Myocyte (in vitro differentiated cells): Measurements from ENCODE around the gene MAST3. TPM values are rescaled to one million over a fixed set of nuclear protein-coding genes. Genes with fewer than 3 reads are reported as not detected.
"Not testable (repeated sequence)": the region's sequence is repeated elsewhere in the genome, so short reads cannot be mapped to it uniquely, and the experiment has no call there.

Experiments
- DNase-seq: peaks from one replicate; pipeline ENCODE4 v3.0.0-alpha.2; 2012; ENCODE audit warnings: low read depth
- total RNA-seq: library from RNA; depleted of rRNA; stranded (reverse); fragments of >200 nt; gene quantifications from 2 replicates; pipeline ENCODE4 v1.2.3, GENCODE V29; 2014

Gene MAST3
- total RNA-seq, 1 donor from 2014 or later: 5.8 TPM

DNA sequence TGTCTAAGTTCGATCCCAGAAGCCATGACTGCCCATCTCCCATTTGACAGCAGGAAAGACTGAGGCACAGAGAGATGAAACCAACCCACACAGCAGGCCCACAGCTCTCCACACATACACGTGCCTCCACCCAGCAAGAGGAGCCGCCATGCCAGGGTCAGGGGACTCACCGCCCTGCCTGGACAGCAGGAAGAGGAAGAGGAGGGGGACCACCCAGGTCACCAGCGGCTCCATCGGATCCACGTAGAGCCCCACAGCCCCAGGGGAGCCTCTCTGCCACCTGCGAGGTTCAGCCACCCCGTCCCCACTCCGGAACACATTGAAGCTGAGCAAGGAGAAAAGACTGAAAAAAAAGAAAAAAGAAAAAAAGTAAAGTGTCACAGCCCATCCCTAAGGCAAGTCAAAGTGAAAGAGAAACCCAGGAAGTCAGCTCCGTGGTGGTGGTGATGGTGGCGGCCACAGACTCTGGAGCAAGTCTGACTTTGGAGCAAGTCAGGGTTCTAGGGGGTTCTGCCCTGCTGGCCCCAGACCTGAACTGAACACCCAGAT, 10.9 kb upstream of the MAST3 start, which contains the start of gene IL12RB1:
Gene IL12RB1 (minus strand): TSS at position 345 of the 549 bp plus-strand sequence. CDS start 111 bp downstream, at position 234.
- no peak for DNase-seq

- DNase-seq: not testable (repeated sequence)
These were observed 8.5 kb upstream of the MAST3 start for GRCh38 chr19:18089096-18089541.

DNA sequence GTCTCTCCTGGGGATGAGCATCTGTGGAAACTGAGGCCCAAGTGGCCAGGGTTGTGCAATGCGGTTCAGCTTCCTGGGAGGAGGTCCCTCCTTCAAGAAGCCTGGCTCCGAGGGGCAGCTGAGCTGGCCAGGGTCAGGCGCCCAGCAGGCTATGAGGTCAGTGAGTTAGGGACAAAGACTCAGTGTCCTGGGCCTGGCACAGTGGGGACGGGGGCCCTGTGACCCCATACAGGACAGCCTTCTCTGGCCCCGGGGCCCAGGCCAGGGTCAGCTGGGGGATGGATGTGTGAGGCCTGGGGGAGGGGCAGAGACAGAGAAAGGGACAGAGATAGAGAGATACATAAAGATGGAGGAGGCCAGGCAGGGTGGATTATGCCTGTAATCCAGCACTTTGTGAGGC, 7.9 kb upstream of the MAST3 start:
- no peak for DNase-seq

GRCh38 chr19:18090545-18091216, 6.9 kb upstream of the MAST3 start:
- peak; percentile 39 for DNase-seq

DNA sequence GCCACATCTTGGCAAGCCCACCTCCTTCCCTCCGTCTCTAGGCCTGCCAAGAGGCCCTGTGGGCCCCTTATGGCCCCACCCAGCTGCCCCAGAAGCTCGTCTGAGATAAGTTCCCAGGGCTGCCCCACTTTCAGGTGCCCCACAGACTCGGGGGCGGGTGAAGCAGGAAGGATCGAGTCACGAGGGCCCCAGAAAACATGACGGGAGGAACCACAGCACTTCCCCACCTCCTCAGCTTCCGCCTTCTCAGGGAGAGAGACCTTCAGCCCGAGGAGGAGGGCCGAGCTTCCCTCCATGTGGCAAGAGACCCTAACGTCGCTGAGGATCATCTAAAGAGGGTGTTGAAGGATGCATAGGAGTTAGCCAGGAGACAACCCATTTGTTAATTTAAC, 6.4 kb upstream of the MAST3 start:
- no peak for DNase-seq

DNA sequence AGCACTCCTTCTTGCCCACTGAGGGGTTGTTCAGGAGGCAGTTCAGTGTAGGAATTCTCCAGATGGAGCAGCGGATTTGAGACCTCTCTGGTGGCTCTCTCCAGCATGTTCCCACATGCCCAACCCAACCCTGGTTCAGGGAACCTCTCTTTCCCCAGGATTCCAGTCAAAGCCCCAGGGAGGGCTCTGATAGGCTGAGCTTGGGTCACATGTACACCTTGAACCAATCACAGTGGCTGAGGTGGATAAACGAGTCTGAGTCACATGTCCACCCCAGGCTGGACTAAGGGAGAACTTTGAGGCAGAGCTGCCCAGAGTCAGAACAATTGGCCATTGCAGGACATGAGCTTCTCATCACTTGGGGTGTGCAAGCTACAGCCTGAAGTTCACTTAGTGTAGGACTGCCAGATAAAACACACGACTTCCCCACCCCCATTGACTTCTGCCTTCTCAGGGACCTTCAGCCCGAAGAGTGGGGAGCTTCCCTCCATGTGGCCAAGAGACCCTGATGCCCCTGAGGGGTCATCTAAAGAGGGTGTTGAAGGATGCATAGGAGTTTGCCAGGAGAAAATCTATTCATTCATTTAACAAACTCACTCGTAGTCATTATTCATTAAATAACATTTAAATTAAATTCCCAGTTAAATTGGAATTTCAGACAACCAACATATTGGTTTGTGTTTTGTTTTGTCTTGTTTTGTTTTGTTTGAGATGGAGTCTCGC, 4.0 kb upstream of the MAST3 start:
- DNase-seq: peak; percentile 19

- DNase-seq: no peak
These were observed 1.3 kb upstream of the MAST3 start for GRCh38 chr19:18096258-18096657.

GRCh38 chr19:18097993-18098890, 664 bp downstream of the MAST3 start:
- DNase-seq: no peak

DNA sequence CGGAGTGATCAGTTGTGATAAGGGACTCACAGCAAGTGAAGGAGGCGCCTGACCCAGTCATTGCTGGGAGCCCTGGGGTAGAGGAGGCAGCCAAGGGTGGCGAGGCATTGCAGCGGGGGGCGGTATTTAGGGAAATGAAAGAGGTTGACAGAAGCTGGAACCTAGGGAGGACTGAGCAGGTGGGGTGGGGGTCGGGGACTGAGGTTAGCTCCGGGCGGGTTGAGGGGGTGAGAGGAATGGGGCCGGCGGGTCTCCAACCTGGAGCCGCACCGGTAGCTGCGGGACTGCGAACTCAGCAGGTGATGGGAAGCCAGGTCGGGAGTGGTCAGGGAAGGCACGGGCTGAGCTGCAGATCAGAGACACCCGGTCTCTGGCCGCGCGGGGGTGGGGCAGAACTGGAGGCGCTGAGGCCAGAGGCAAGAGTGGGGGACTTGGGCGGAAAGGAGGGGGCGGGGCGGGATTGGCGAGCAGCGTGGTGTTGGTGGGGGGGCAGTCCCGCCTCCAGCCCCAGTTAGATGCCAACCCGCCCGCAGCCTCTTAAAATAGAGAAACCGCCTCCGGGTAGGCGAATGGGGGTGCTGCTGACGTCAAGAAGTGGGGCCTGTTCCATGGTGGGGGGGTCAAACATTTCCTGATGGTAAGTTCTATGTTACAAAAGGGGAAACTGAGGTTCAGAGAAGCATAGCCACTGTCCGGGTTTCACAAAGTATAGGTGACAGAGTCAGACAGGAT, 1.5 kb downstream of the MAST3 start:
- DNase-seq: no peak

GRCh38 chr19:18099623-18099995, 2.0 kb downstream of the MAST3 start:
- DNase-seq: no peak

DNA sequence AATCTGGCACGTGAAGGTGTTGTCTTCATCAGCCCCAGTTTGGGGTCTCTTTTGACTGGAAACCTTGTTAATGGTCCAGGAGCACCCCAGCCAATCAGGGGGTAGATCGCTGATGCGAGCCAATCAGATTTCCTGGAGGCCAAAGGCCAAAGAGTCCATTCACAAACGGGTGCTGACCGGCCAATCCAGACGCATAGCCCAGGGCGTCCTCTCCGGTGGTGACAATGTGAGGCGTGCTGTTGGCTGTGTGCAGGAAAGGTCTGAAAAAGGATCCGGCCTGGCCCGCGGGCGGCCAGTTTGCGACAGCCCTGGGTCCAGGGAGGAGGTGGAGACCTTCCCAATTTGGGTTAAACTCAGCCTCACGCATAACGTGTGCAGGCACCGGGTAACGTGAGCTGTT, 3.1 kb downstream of the MAST3 start:
- DNase-seq: no peak

DNA sequence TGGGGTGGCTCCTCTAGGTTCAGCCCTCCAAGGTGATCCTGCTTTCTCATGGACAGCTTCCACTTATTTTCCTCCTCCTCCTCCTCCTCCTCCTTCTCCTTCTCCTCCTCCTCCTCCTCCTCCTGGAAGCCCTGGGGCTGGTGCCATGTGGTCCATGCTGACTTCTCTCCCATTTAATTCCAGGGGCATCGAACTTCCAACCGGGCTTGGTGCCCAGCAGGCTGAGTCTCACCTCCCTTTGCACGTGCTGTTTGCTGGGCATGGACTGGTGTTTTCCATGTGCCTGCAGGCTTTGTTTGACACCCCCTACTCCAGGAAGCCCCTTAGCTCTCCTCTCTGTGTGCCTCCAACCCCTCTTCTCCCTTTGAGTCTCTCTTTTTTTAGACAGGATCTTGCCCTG, 3.7 kb downstream of the MAST3 start:
- no peak for DNase-seq

GRCh38 chr19:18102916-18103542, 5.5 kb downstream of the MAST3 start:
- DNase-seq: no peak

GRCh38 chr19:18104793-18105131, 7.2 kb downstream of the MAST3 start:
- no peak for DNase-seq

- not testable (repeated sequence) for DNase-seq
These were observed 7.7 kb downstream of the MAST3 start for GRCh38 chr19:18105259-18105658.

DNA sequence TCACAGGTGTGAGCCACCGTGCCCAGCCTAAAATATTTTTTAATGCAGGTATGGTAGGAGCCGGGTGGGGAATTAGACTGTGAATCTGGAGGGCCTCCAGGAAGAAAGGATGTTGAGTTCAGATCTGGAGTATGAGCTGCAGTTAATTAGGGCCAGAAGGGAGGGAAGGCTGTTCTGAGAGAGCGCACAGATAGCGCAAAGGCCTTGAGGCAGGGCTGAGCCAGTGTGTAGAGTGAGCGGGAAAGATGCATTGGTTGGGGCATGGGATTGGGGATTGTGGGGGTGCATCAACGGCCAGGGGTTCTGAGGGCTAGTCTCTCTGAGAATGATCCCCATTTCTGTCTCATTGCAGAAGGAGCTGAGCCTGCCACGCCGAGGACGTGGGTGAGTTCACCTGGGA, 9.7 kb downstream of the MAST3 start:
- DNase-seq: no peak

DNA sequence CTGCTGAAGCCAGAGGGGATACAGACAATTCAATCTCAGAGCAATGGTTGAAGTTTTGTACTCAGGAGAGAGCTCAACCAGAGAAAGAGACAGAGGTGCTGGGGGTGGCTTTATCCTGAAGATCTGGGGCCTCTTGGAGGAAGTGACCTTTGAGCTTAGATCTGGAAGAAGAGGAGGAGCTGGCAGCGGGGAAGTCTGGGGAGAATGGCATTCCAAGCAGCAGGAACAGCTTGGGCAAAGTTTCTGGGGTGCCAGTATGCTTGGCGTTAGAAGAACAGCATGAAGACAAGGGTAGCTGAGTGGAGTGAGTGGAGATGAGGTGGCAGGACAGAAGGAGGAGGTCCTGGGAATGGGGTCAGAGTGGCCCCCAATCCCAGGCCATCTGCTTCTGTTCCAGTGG, 11.3 kb downstream of the MAST3 start:
- DNase-seq: no peak

DNA sequence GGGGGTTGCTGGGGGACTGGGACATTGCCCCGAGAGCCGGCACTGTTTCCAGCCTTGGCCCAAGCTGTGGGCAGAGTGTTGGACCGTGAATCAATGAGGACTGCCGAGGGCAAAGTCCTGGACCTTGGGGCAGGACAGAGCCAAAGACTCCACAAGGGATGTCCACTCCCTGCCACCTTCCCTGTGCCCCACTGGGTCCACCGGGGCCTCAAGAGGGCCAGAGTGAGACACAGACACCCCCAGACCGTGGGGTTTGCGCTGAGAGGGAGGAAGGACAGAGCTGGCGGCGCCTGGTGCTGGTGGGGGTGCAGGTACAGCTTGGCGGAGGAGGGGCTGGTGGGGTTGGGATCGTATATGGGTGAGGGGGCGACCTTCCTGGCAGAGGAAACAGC, 11.8 kb downstream of the MAST3 start:
- no peak for DNase-seq

- DNase-seq: peak; percentile 45
These were observed 12.4 kb downstream of the MAST3 start for GRCh38 chr19:18109733-18110608.
